MM.1S (cell line): Measurements from ENCODE around the gene SPDYE3.
"Not testable (repeated sequence)": the region's sequence is repeated elsewhere in the genome, so short reads cannot be mapped to it uniquely, and the experiment has no call there.

Experiments
- DNase-seq: peaks from one replicate; pipeline ENCODE4 v3.0.0-alpha.2; 2015
- H2AFZ ChIP-seq: fragments of 300-600 bp; sonication (generic); 2 replicates; pipeline ENCODE4 v1.6.0; 2016; ENCODE audit warnings: antibody characterized with exemption, low read length
- H3F3A ChIP-seq: fragments of 300-600 bp; sonication (generic); 2 replicates; pipeline ENCODE4 v1.6.1; 2016; ENCODE audit warnings: mild to moderate bottlenecking, antibody characterized with exemption, low read length, moderate library complexity, mixed read lengths; ENCODE audit not compliant: insufficient read depth
- H3K27ac ChIP-seq: fragments of 300-600 bp; sonication (generic); 2 replicates; pipeline ENCODE4 v1.5.1; 2016; ENCODE audit warnings: mild to moderate bottlenecking, low read length
- H3K27me3 ChIP-seq: fragments of 300-600 bp; sonication (generic); replicated peaks from 2 replicates; pipeline ENCODE4 v1.6.0; 2016; ENCODE audit warnings: low read length; ENCODE audit not compliant: insufficient read depth
- H3K36me3 ChIP-seq: fragments of 300-600 bp; sonication (generic); replicated peaks from 2 replicates; pipeline ENCODE4 v1.6.1; 2016; ENCODE audit warnings: mild to moderate bottlenecking, low read length, mixed read lengths; ENCODE audit not compliant: insufficient read depth
- H3K4me1 ChIP-seq: fragments of 300-600 bp; sonication (generic); 2 replicates; pipeline ENCODE4 v1.6.1; 2016; ENCODE audit warnings: low read length, mixed read lengths
- H3K4me2 ChIP-seq: fragments of 300-600 bp; sonication (generic); 2 replicates; pipeline ENCODE4 v1.6.0; 2016; ENCODE audit warnings: low read depth, low read length
- H3K4me3 ChIP-seq: fragments of 300-600 bp; sonication (generic); 2 replicates; pipeline ENCODE4 v1.5.1; 2016; ENCODE audit warnings: low read length, mixed read lengths
- H3K79me2 ChIP-seq: fragments of 300-600 bp; sonication (generic); 2 replicates; pipeline ENCODE4 v1.6.1; 2016; ENCODE audit warnings: mixed run types, low read length, mixed read lengths
- H3K9ac ChIP-seq: fragments of 300-600 bp; sonication (generic); 2 replicates; pipeline ENCODE4 v1.6.1; 2016; ENCODE audit warnings: low read length, mixed read lengths
- H3K9me2 ChIP-seq: fragments of 300-600 bp; sonication (generic); replicated peaks from 2 replicates; pipeline ENCODE4 v1.6.1; 2016; ENCODE audit warnings: mild to moderate bottlenecking, low read length, mixed read lengths; ENCODE audit not compliant: insufficient read depth
- H3K9me3 ChIP-seq: fragments of 300-600 bp; sonication (generic); replicated peaks from 2 replicates; pipeline ENCODE4 v1.6.1; 2016; ENCODE audit warnings: mild to moderate bottlenecking, low read length, mixed read lengths; ENCODE audit not compliant: insufficient read depth
- H4K20me1 ChIP-seq: fragments of 300-600 bp; sonication (generic); 2 replicates; pipeline ENCODE4 v1.6.1; 2016; ENCODE audit warnings: mild to moderate bottlenecking, low read length, moderate library complexity, mixed read lengths; ENCODE audit not compliant: insufficient read depth

SPDYE3 gene

GRCh38 chr7:100283147-100283546 is 24.4 kb upstream of the SPDYE3 start:
- H3K4me3 ChIP-seq, H3K4me1 ChIP-seq, H3K9ac ChIP-seq, H3K79me2 ChIP-seq, DNase-seq, H2AFZ ChIP-seq, H3K9me2 ChIP-seq, H4K20me1 ChIP-seq, H3K4me2 ChIP-seq, H3F3A ChIP-seq, H3K36me3 ChIP-seq, H3K27ac ChIP-seq, H3K27me3 ChIP-seq, H3K9me3 ChIP-seq: not testable (repeated sequence)

GRCh38 chr7:100287191-100287969 is 20.1 kb upstream of the SPDYE3 start:
- not testable (repeated sequence) for H3K79me2 ChIP-seq, H4K20me1 ChIP-seq, H3K9me3 ChIP-seq, H3K9me2 ChIP-seq, H3K27me3 ChIP-seq, H3K9ac ChIP-seq, H3K36me3 ChIP-seq, H3K4me3 ChIP-seq, H3K4me2 ChIP-seq, H3K27ac ChIP-seq, H2AFZ ChIP-seq, DNase-seq
- Histone ChIP-seq H3K4me1 (peaks cover 26% of the 10 kb centered on the region), H3F3A (peaks cover 14% of the 10 kb centered on the region)

- not testable (repeated sequence) for H3K79me2 ChIP-seq, H4K20me1 ChIP-seq, H3K9ac ChIP-seq, H3K27me3 ChIP-seq, H3K36me3 ChIP-seq, H3K9me2 ChIP-seq, H3K9me3 ChIP-seq, H3K27ac ChIP-seq, H3K4me2 ChIP-seq, DNase-seq, H3K4me3 ChIP-seq, H2AFZ ChIP-seq
- Histone ChIP-seq H3K4me1 (peaks cover 32% of the 10 kb centered on the region), H3F3A (peaks cover 18% of the 10 kb centered on the region)
Observed at GRCh38 chr7:100288258-100288657, 19.2 kb upstream of the SPDYE3 start.

- H3K9ac ChIP-seq, result peak overlapping the region; percentile 58
- H3K4me2 ChIP-seq, result peak overlapping the region; percentile 18; the same call in 1 of the 2 replicates
- H3K27me3 ChIP-seq, H3K4me3 ChIP-seq, H2AFZ ChIP-seq, H3K9me3 ChIP-seq, H4K20me1 ChIP-seq, H3K79me2 ChIP-seq, H3K36me3 ChIP-seq, H3K9me2 ChIP-seq: not testable (repeated sequence)
- peak; percentile 67 for DNase-seq
- peaks cover 32% of the 10 kb centered on the region for H3K4me1 ChIP-seq
- peaks cover 18% of the 10 kb centered on the region for H3F3A ChIP-seq
- H3K27ac ChIP-seq, result peak overlapping the region; percentile 92
Observed at GRCh38 chr7:100292162-100292561, 15.3 kb upstream of the SPDYE3 start.

GRCh38 chr7:100295269-100295668 is 12.2 kb upstream of the SPDYE3 start:
- not testable (repeated sequence) for H4K20me1 ChIP-seq, H3K9me2 ChIP-seq, DNase-seq, H3K4me2 ChIP-seq, H3K9ac ChIP-seq, H3K27me3 ChIP-seq, H3K36me3 ChIP-seq, H2AFZ ChIP-seq, H3K9me3 ChIP-seq, H3K27ac ChIP-seq, H3K79me2 ChIP-seq, H3K4me3 ChIP-seq
- peaks cover 19% of the 10 kb centered on the region for H3K4me1 ChIP-seq
- peaks cover 12% of the 10 kb centered on the region for H3F3A ChIP-seq

- not testable (repeated sequence) for H2AFZ ChIP-seq, H3K4me2 ChIP-seq, H3K4me3 ChIP-seq, H4K20me1 ChIP-seq, H3K79me2 ChIP-seq, H3K27me3 ChIP-seq, H3K9me3 ChIP-seq, H3K9ac ChIP-seq, H3F3A ChIP-seq, H3K27ac ChIP-seq, DNase-seq, H3K9me2 ChIP-seq, H3K36me3 ChIP-seq, H3K4me1 ChIP-seq
Observed at GRCh38 chr7:100297852-100298631, 9.5 kb upstream of the SPDYE3 start.

- H3K4me3 ChIP-seq, H3K9ac ChIP-seq, H3F3A ChIP-seq, DNase-seq, H3K27ac ChIP-seq, H3K4me1 ChIP-seq, H3K27me3 ChIP-seq, H4K20me1 ChIP-seq, H3K4me2 ChIP-seq, H3K36me3 ChIP-seq, H3K9me2 ChIP-seq, H3K9me3 ChIP-seq, H2AFZ ChIP-seq, H3K79me2 ChIP-seq: not testable (repeated sequence)
Observed at GRCh38 chr7:100298632-100298895, 8.9 kb upstream of the SPDYE3 start.

GRCh38 chr7:100304526-100304925 is 3.0 kb upstream of the SPDYE3 start:
- H3K27ac ChIP-seq, H3K4me1 ChIP-seq, H3K79me2 ChIP-seq, H4K20me1 ChIP-seq, DNase-seq, H3K4me3 ChIP-seq, H3K27me3 ChIP-seq, H3K9me3 ChIP-seq, H3K36me3 ChIP-seq, H3K9ac ChIP-seq, H3F3A ChIP-seq, H3K4me2 ChIP-seq, H3K9me2 ChIP-seq, H2AFZ ChIP-seq: not testable (repeated sequence)
